Smooth muscle cell (in vitro differentiated cells): ENCODE results near the gene ADPRHL1. TPM values are rescaled to one million over a fixed set of nuclear protein-coding genes. Genes with fewer than 3 reads are reported as not detected.
A peak's percentile ranks its signal among the peaks of the same experiment; 100 is the strongest.
"Not testable (repeated sequence)": the region's sequence is repeated elsewhere in the genome, so short reads cannot be mapped to it uniquely, and the experiment has no call there.

Source experiments
- DNase-seq: peaks from one replicate; lab custom pipeline; 2025; ENCODE audit not compliant: unreplicated experiment; lab: John Stamatoyannopoulos, UW
- H2AFZ ChIP-seq: fragments of 200-600 bp; sonication (generic); 2 replicates; pipeline ENCODE4 v1.6.0; 2016; ENCODE audit warnings: antibody characterized with exemption, low read depth, mild to moderate bottlenecking
- H3F3A ChIP-seq: fragments of 200-600 bp; sonication (generic); 2 replicates; pipeline ENCODE4 v1.6.0; 2017; ENCODE audit warnings: antibody characterized with exemption, low read depth
- H3K27ac ChIP-seq: fragments of 200-600 bp; sonication (generic); 2 replicates; pipeline ENCODE4 v1.5.1; 2016; ENCODE audit warnings: low read depth, mild to moderate bottlenecking
- H3K27me3 ChIP-seq: fragments of 200-600 bp; sonication (generic); 2 replicates; pipeline ENCODE4 v1.6.1; 2016; ENCODE audit warnings: low read depth, mild to moderate bottlenecking
- H3K36me3 ChIP-seq: fragments of 200-600 bp; sonication (generic); 2 replicates; pipeline ENCODE4 v1.5.1; 2016; ENCODE audit warnings: low read depth
- H3K4me1 ChIP-seq: fragments of 200-600 bp; sonication (generic); 2 replicates; pipeline ENCODE4 v1.5.1; 2016; ENCODE audit warnings: low read depth
- H3K4me2 ChIP-seq: fragments of 200-600 bp; sonication (generic); 2 replicates; pipeline ENCODE4 v1.6.0; 2016; ENCODE audit warnings: mild to moderate bottlenecking
- H3K4me3 ChIP-seq: fragments of 200-600 bp; sonication (generic); 2 replicates; pipeline ENCODE4 v1.5.1; 2016; ENCODE audit warnings: mild to moderate bottlenecking
- H3K79me2 ChIP-seq: fragments of 200-600 bp; sonication (generic); 2 replicates; pipeline ENCODE4 v1.6.0; 2016; ENCODE audit warnings: low read depth, mild to moderate bottlenecking
- H3K9ac ChIP-seq: fragments of 200-600 bp; sonication (generic); 2 replicates; pipeline ENCODE4 v1.6.0; 2016; ENCODE audit warnings: low read depth
- H3K9me3 ChIP-seq: fragments of 200-600 bp; sonication (generic); replicated peaks from 2 replicates; pipeline ENCODE4 v1.5.1; 2016; ENCODE audit warnings: low read depth
- H4K20me1 ChIP-seq: fragments of 200-600 bp; sonication (generic); 2 replicates; pipeline ENCODE4 v1.6.0; 2016; ENCODE audit warnings: low read depth
- WGBS: methylation state at CpG from one replicate; pipeline ENCODE4 v1.1.7; 2016; ENCODE audit warnings: low lambda C conversion rate; 5-methylcytosine and 5-hydroxymethylcytosine counted together
- polyA plus RNA-seq: library from polyadenylated mRNA; unstranded; fragments of >200 nt; fragmentation: Nextera tagmentation; extraction: Ambion mirVana; gene quantifications from 2 replicates; pipeline ENCODE4 v1.2.1, GENCODE V29; 2016
- total RNA-seq: library from RNA; depleted of rRNA; stranded (reverse); fragments of >200 nt; gene quantifications from 2 replicates; pipeline ENCODE4 v1.2.3, GENCODE V29; 2014
- TF ChIP-seq, protein P1 (sequence below): fragments of 200-600 bp; sonication (generic); IDR thresholded peaks from 2 replicates; pipeline ENCODE4 v1.5.1; 2017; ENCODE audit warnings: borderline replicate concordance, mild to moderate bottlenecking, antibody characterized with exemption; ENCODE audit not compliant: insufficient read depth, poor library complexity, severe bottlenecking

Gene ADPRHL1
- total and polyA plus RNA-seq, 2 experiments from 2014 or later: 0.18 to 1.2 TPM

- Histone ChIP-seq H3F3A (no peaks in the 10 kb centered on the region), H3K4me2 (no peak overlapping the region), H3K9me3 (no peaks in the 10 kb centered on the region), H3K79me2 (no peaks in the 10 kb centered on the region), H3K4me3 (no peak overlapping the region), H2AFZ (no peak overlapping the region), H3K27me3 (no peaks in the 10 kb centered on the region), H3K4me1 (no peaks in the 10 kb centered on the region), H4K20me1 (no peaks in the 10 kb centered on the region), H3K9ac (no peak overlapping the region), H3K36me3 (no peaks in the 10 kb centered on the region), H3K27ac (no peak overlapping the region)
- WGBS: 91% methylated on average over 4 of the region's 4 CpGs
- TF ChIP-seq, protein P1, sequence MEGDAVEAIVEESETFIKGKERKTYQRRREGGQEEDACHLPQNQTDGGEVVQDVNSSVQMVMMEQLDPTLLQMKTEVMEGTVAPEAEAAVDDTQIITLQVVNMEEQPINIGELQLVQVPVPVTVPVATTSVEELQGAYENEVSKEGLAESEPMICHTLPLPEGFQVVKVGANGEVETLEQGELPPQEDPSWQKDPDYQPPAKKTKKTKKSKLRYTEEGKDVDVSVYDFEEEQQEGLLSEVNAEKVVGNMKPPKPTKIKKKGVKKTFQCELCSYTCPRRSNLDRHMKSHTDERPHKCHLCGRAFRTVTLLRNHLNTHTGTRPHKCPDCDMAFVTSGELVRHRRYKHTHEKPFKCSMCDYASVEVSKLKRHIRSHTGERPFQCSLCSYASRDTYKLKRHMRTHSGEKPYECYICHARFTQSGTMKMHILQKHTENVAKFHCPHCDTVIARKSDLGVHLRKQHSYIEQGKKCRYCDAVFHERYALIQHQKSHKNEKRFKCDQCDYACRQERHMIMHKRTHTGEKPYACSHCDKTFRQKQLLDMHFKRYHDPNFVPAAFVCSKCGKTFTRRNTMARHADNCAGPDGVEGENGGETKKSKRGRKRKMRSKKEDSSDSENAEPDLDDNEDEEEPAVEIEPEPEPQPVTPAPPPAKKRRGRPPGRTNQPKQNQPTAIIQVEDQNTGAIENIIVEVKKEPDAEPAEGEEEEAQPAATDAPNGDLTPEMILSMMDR: no peak
- DNase-seq: no peak
These were observed 822 bp downstream of the ADPRHL1 start for GRCh38 chr13:113452466-113452865.

DNA sequence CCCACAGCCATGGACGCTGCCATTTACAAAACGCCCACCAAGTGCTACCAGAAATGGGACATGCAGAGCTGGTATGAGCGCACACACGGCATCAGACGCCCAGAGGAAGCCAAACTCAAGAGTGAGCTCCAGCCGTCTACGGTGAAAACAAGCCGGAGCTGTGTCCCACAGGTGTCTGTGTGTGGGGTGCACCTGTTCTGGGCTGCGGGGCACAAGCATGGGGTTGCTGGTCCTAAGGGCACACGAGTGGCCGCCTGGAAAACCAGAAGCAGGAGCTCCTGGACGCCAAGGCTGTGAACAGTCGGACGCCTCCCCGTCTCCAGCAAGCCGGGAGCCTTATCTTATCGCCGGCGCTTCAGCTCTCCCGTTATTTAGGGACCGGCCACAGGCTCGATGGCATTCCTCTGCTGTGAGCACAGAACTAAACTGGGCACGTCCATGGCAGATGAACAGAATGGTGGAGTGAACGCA, 1.3 kb downstream of the ADPRHL1 start:
- Histone ChIP-seq H3K4me1 (no peaks in the 10 kb centered on the region), H3K36me3 (no peaks in the 10 kb centered on the region), H3K4me3 (no peak overlapping the region), H4K20me1 (no peaks in the 10 kb centered on the region), H2AFZ (no peak overlapping the region), H3K9me3 (no peaks in the 10 kb centered on the region), H3K79me2 (no peaks in the 10 kb centered on the region), H3K9ac (no peak overlapping the region), H3F3A (no peaks in the 10 kb centered on the region), H3K27ac (no peak overlapping the region), H3K4me2 (no peak overlapping the region), H3K27me3 (no peaks in the 10 kb centered on the region)
- WGBS: 84% methylated on average over 24 of the region's 24 CpGs
- TF ChIP-seq, protein P1: no peak
- no peak for DNase-seq

DNA sequence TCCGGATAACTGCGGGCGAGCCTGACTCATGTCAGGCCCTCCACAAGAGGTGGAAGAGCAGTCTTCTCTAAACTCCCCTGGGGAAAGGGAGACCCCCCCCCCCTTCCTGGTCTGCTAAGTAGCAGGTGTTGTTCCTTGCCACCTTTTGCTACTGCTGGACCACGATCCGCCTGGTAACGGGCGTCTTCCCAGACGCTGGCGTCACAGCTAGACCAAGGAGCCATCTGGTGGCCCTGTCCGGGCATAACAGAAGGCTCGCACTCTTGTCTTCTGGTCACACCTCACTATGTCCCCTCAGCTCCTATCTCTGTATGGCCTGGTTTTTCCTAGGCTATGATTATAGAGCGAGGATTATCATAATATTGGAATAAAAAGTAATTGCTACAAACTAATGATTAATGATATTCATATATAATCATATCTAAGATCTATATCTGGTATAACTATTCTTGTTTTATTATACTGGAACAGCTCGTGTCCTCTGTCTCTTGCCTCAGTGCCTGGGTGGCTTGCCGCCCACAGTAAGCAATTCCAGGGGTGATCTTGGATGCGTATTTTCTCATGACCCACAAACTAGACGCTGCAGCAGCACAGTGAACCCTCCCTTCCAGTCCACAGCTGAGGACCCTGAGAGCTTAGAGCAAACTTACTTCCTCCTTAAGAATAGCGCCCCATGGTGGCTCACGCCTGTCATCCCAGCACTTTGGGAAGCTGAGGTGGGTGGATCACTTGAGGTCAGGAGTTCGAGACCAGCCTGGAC, 2.2 kb downstream of the ADPRHL1 start:
- H2AFZ ChIP-seq, H3K36me3 ChIP-seq, DNase-seq, H3K27ac ChIP-seq, H3K4me3 ChIP-seq, H3F3A ChIP-seq, H3K9ac ChIP-seq, H3K9me3 ChIP-seq, H3K27me3 ChIP-seq, H3K4me1 ChIP-seq, H3K4me2 ChIP-seq, H3K79me2 ChIP-seq, H4K20me1 ChIP-seq: not testable (repeated sequence)
- TF ChIP-seq, protein P1: peak; percentile 25
- WGBS: 82% methylated on average over 19 of the region's 19 CpGs

DNA sequence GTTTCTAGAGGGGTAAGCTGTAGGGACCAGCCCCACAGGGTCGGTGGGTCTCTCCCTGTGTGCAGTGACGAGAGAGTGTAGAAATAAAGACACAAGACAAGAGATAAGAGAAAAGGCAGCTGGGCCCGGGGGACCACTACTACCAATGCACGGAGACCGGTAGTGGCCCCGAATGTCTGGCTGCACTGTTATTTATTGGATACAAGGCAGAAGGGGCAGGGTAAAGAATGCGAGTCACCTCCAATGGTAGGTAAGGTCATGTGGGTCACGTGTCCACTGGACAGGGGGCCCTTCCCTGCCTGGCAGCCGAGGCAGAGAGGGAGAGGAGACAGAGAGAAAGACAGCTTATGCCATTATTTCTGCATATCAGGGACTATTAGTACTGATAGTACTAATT, 2.9 kb downstream of the ADPRHL1 start:
- H3K27me3 ChIP-seq, H4K20me1 ChIP-seq, H2AFZ ChIP-seq, H3K9me3 ChIP-seq, H3K4me2 ChIP-seq, H3K27ac ChIP-seq, H3K36me3 ChIP-seq, H3K4me1 ChIP-seq, H3K4me3 ChIP-seq, H3K79me2 ChIP-seq, H3F3A ChIP-seq, DNase-seq, H3K9ac ChIP-seq: not testable (repeated sequence)
- 91% methylated on average over 9 of the region's 9 CpGs for WGBS
